ENCODE data around the gene ETV7.

The ETV7 gene

DNA sequence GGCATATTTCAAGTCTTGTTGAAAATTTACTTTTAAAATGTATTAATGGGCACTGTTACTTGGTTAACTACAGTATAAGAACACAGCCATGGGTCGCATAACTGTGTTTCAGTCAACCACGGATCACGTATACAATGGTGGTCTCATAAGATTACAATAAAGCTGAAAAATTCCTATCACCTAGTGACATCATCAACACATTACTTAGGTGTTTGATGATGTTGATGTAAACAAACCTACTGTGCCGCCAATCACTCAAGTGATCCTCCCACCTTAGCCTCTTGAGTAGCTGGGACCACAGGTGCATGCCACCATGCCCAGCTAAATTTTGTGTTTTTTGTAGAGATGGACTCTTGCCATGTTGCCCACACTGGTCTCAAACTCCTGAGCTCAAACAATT lies 16.7 kb upstream of the ETV7 start:
- no peak for ATAC-seq
- TF ChIP-seq ZFP3 (CRISPR knock-in tag; IDR thresholded peaks at IDR 0.05) (no peak), ISL1 (CRISPR knock-in tag; IDR thresholded peaks at IDR 0.05) (no peak), ZNF70 (CRISPR knock-in tag; IDR thresholded peaks at IDR 0.05) (no peak), ZNF8 (CRISPR knock-in tag; IDR thresholded peaks at IDR 0.05) (no peak), ZNF565 (CRISPR knock-in tag; conservative IDR thresholded peaks at IDR 0.05; ENCODE audit: low read depth) (no peak), ZC3H10 (CRISPR knock-in tag; IDR thresholded peaks at IDR 0.05) (no peak), ZFP30 (CRISPR knock-in tag; IDR thresholded peaks at IDR 0.05) (no peak), RARB (CRISPR knock-in tag; IDR thresholded peaks at IDR 0.05) (no peak), PPARA (CRISPR knock-in tag; IDR thresholded peaks at IDR 0.05; ENCODE audit: borderline replicate concordance) (no peak), TOX (CRISPR knock-in tag; IDR thresholded peaks at IDR 0.05; ENCODE audit: borderline replicate concordance) (no peak), ESRRG (CRISPR knock-in tag; IDR thresholded peaks at IDR 0.05) (no peak), OSR1 (CRISPR knock-in tag; IDR thresholded peaks at IDR 0.05) (no peak), ARNTL (CRISPR knock-in tag; IDR thresholded peaks at IDR 0.05; ENCODE audit: borderline replicate concordance, low read depth) (no peak), BACH2 (CRISPR knock-in tag; IDR thresholded peaks at IDR 0.05; ENCODE audit: borderline replicate concordance) (no peak)
- TF ChIP-seq, protein P1, sequence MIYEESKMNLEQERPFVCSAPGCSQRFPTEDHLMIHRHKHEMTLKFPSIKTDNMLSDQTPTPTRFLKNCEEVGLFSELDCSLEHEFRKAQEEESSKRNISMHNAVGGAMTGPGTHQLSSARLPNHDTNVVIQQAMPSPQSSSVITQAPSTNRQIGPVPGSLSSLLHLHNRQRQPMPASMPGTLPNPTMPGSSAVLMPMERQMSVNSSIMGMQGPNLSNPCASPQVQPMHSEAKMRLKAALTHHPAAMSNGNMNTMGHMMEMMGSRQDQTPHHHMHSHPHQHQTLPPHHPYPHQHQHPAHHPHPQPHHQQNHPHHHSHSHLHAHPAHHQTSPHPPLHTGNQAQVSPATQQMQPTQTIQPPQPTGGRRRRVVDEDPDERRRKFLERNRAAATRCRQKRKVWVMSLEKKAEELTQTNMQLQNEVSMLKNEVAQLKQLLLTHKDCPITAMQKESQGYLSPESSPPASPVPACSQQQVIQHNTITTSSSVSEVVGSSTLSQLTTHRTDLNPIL (CRISPR knock-in tag; IDR thresholded peaks at IDR 0.05; ENCODE audit: low read depth) = no peak
- TF ChIP-seq, protein P2, sequence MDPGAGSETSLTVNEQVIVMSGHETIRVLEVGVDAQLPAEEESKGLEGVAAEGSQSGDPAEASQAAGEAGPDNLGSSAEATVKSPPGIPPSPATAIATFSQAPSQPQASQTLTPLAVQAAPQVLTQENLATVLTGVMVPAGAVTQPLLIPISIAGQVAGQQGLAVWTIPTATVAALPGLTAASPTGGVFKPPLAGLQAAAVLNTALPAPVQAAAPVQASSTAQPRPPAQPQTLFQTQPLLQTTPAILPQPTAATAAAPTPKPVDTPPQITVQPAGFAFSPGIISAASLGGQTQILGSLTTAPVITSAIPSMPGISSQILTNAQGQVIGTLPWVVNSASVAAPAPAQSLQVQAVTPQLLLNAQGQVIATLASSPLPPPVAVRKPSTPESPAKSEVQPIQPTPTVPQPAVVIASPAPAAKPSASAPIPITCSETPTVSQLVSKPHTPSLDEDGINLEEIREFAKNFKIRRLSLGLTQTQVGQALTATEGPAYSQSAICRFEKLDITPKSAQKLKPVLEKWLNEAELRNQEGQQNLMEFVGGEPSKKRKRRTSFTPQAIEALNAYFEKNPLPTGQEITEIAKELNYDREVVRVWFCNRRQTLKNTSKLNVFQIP (CRISPR knock-in tag; IDR thresholded peaks at IDR 0.05; ENCODE audit: borderline replicate concordance, low read depth) = no peak
- TF ChIP-seq, protein P3, sequence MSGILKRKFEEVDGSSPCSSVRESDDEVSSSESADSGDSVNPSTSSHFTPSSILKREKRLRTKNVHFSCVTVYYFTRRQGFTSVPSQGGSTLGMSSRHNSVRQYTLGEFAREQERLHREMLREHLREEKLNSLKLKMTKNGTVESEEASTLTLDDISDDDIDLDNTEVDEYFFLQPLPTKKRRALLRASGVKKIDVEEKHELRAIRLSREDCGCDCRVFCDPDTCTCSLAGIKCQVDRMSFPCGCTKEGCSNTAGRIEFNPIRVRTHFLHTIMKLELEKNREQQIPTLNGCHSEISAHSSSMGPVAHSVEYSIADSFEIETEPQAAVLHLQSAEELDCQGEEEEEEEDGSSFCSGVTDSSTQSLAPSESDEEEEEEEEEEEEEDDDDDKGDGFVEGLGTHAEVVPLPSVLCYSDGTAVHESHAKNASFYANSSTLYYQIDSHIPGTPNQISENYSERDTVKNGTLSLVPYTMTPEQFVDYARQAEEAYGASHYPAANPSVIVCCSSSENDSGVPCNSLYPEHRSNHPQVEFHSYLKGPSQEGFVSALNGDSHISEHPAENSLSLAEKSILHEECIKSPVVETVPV (CRISPR knock-in tag; IDR thresholded peaks at IDR 0.05) = no peak

DNA sequence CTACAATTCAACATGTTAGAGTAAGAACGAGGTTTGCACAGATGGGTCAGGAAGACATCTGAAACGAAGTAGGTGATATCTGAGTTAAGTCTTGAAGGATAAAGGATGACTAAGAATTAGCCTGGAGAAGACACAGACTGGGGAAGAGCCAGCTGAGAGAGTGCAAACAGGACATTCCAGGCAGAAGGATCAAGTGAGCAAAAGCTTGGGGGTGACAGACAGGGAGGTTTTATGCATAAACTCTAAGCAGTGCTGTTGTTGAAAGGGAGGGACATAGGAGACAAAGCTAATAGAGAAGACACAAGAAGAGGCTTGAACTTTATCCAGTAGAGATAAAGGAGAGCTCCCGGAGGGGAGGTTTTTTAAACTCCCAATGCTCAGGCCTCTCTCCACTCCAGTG lies 15.0 kb upstream of the ETV7 start:
- TF ChIP-seq SNAI2 (CRISPR knock-in tag; IDR thresholded peaks at IDR 0.05) = no peak
- no peak for TF ChIP-seq RARB (CRISPR knock-in tag; IDR thresholded peaks at IDR 0.05)
- TF ChIP-seq, protein P1 (CRISPR knock-in tag; IDR thresholded peaks at IDR 0.05; ENCODE audit: low read depth) = no peak
- TF ChIP-seq ZC3H10 (CRISPR knock-in tag; IDR thresholded peaks at IDR 0.05) = no peak
- no peak for TF ChIP-seq CSDC2 (CRISPR knock-in tag; IDR thresholded peaks at IDR 0.05)
- TF ChIP-seq ZFP30 (CRISPR knock-in tag; IDR thresholded peaks at IDR 0.05) = no peak
- TF ChIP-seq, protein P2 (CRISPR knock-in tag; IDR thresholded peaks at IDR 0.05; ENCODE audit: borderline replicate concordance, low read depth) = no peak
- no peak for TF ChIP-seq ZNF8 (CRISPR knock-in tag; IDR thresholded peaks at IDR 0.05)
- TF ChIP-seq ZNF565 (CRISPR knock-in tag; conservative IDR thresholded peaks at IDR 0.05; ENCODE audit: low read depth) = no peak
- TF ChIP-seq ARNTL (CRISPR knock-in tag; IDR thresholded peaks at IDR 0.05; ENCODE audit: borderline replicate concordance, low read depth) = no peak
- no peak for TF ChIP-seq GLIS3 (CRISPR knock-in tag; IDR thresholded peaks at IDR 0.05)
- no peak for TF ChIP-seq ZFP3 (CRISPR knock-in tag; IDR thresholded peaks at IDR 0.05)
- TF ChIP-seq ESRRG (CRISPR knock-in tag; IDR thresholded peaks at IDR 0.05) = no peak
- no peak for TF ChIP-seq PPARA (CRISPR knock-in tag; IDR thresholded peaks at IDR 0.05; ENCODE audit: borderline replicate concordance)
- no peak for TF ChIP-seq OSR1 (CRISPR knock-in tag; IDR thresholded peaks at IDR 0.05)
- TF ChIP-seq, protein P3 (CRISPR knock-in tag; IDR thresholded peaks at IDR 0.05) = no peak
- no peak for TF ChIP-seq TOX (CRISPR knock-in tag; IDR thresholded peaks at IDR 0.05; ENCODE audit: borderline replicate concordance)
- no peak for TF ChIP-seq ISL1 (CRISPR knock-in tag; IDR thresholded peaks at IDR 0.05)
- TF ChIP-seq, protein P4, sequence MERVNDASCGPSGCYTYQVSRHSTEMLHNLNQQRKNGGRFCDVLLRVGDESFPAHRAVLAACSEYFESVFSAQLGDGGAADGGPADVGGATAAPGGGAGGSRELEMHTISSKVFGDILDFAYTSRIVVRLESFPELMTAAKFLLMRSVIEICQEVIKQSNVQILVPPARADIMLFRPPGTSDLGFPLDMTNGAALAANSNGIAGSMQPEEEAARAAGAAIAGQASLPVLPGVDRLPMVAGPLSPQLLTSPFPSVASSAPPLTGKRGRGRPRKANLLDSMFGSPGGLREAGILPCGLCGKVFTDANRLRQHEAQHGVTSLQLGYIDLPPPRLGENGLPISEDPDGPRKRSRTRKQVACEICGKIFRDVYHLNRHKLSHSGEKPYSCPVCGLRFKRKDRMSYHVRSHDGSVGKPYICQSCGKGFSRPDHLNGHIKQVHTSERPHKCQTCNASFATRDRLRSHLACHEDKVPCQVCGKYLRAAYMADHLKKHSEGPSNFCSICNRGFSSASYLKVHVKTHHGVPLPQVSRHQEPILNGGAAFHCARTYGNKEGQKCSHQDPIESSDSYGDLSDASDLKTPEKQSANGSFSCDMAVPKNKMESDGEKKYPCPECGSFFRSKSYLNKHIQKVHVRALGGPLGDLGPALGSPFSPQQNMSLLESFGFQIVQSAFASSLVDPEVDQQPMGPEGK (CRISPR knock-in tag; IDR thresholded peaks at IDR 0.05; ENCODE audit: borderline replicate concordance) = no peak
- ATAC-seq = no peak
